Measurements from ENCODE around the gene C1orf141. TPM values are rescaled to one million over a fixed set of nuclear protein-coding genes. Genes with fewer than 3 reads are reported as not detected.
"Not testable (repeated sequence)": the region's sequence is repeated elsewhere in the genome, so short reads cannot be mapped to it uniquely, and the experiment has no call there.

C1orf141 gene
- total RNA-seq, 1 donor from 2014 or later = not detected

DNA sequence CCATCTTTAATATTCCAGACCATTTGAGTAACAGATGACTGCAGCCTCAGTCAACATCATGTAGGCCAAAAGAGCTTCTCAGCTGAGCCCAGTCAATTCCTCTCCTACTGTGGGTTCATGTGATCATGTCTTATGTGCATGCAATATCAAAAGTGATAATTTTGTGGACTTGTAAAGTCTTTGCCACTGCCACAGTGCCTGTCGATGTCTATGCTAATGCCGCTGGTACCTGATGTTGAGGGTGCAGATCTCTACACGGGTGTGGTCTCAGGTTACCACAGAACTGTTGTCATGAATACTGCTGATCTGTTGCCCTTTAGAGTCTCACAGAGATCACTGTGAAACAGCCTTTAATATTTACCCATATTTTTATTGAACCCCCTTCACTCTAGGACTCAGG, 11.3 kb upstream of the C1orf141 start:
- intact Hi-C loops (cut with DNase I) = loop anchor here (5.0 kb wide), 1 partner anchor 94 kb away; the partner anchor contains the start of gene SLC35D1
- DNase-seq (ENCODE audit: low spot score) = no peak

GRCh38 chr1:67144696-67145095, 9.9 kb upstream of the C1orf141 start:
- no peak for DNase-seq (ENCODE audit: low spot score)
- intact Hi-C loops (cut with DNase I) = loop anchor here (5.0 kb wide), 1 partner anchor 92 kb away; the partner anchor contains the start of gene SLC35D1

- no peak for DNase-seq (ENCODE audit: low spot score)
- intact Hi-C loops (cut with DNase I) = no loop called here
Measured at GRCh38 chr1:67143966-67144365, 9.2 kb upstream of the C1orf141 start.

DNA sequence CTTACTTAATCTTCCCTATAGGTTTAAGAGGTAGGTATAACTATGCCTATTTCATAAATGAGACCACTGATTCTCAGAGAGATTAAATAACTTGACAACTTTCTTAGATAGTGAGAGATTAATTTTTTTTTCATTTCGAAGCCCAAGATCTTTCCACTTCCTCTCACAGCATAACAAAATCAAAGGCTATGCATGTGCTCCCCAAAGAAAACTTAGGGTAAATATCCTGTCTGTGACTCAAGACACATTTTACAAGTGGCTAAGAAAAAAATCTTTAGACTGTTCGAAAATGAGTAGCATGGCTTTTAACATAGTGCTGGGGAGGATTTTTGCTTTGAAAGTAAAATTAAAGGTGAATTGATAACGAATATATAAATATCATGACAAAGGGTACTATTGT, 8.2 kb upstream of the C1orf141 start:
- intact Hi-C loops (cut with DNase I) = no loop called here
- no peak for DNase-seq (ENCODE audit: low spot score)

DNA sequence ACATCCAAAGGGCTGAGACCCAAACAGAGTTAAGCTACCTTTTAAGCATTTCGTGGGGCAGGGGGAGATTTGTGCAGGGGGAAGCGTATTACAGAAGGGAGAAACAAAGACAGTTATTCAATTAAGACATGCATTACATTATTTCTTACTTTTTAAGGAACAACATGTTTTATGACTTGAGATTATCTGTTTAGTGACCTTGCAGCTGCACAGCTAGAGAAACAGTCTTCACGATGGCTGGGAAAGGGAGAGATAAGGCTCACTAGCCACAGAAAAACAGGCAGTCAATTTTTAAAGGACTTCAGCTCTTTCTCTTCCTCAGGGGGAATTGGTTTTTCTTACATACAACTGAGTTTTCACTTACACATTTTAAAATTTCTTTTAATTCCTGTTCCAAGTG, 7.1 kb upstream of the C1orf141 start:
- DNase-seq (ENCODE audit: low spot score); intact Hi-C loops (cut with DNase I): not testable (repeated sequence)

DNA sequence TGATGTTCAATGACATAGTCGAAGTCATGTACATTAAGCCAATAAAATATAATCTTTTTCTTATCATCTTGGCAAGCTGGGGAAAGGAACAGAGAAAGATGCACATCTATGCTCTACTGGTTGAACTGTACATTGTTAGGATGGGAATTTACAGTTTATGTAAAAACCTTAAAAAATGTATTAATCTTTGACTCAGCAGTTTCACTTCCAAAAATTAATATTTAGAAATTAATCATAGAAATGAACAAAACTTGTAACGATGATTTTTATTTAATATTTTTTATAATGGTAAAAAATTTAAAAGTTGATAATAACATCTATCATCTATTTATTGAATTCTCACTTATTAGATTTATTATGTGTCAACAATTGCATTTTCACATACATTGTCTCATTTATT, 5.7 kb upstream of the C1orf141 start:
- intact Hi-C loops (cut with DNase I) = no loop called here
- DNase-seq (ENCODE audit: low spot score) = no peak

DNA sequence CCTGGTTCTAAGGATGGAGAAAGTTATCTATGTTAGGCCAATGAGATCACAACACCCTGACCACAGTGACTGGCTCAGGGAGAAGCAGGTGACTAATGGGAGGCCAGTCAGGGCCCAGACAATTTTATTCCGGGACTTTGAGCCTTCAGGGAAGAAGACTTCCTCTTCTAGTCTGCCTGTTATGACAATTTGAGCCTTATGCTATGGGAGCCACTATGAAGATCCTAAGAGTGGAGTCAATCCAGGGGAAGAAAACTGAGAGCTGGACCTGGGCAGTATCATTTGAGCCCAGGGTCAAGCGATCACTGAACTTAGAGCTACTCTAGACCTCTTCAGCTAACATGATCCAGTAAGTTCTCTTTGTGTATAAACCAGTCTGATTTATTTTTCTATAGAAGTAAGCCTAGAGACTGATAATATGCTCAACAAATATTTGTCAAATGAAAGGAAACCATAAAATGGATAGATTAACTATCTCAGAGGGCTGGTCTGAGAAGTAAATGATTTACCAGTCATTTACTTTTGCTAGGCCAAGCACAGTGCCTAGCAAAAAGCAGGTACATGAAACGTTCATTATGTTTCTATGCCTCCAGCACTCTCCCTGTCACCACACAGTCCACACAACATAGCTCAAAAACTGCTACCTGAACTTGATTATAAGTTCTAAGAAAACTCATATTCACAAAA, 4.2 kb upstream of the C1orf141 start:
- intact Hi-C loops (cut with DNase I) = no loop called here
- DNase-seq (ENCODE audit: low spot score) = no peak

- no peak for DNase-seq (ENCODE audit: low spot score)
- intact Hi-C loops (cut with DNase I) = no loop called here
Measured at GRCh38 chr1:67137307-67137753, 2.6 kb upstream of the C1orf141 start.

- intact Hi-C loops (cut with DNase I) = no loop called here
- no peak for DNase-seq (ENCODE audit: low spot score)
Measured at GRCh38 chr1:67135354-67135753, 584 bp upstream of the C1orf141 start.

DNA sequence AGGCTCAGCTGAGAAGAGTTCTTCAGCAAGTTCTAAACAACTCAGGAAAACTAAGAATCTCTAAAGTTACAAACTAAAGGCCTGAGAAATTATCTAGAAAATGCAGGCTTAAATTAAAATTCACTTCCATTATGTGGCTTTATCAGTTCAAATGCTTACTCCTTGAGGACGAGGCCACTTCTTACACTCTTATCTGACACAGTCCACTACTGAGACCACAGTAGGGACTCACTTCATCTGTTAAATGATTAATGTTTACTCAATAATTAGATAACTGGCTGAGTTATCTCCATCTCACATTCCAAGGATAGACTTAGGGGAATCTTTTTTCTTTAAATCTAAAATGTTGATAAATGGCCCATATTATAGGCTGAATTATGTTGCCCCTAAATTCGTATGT, 1.6 kb downstream of the C1orf141 start:
- DNase-seq (ENCODE audit: low spot score) = no peak
- intact Hi-C loops (cut with DNase I) = no loop called here

DNA sequence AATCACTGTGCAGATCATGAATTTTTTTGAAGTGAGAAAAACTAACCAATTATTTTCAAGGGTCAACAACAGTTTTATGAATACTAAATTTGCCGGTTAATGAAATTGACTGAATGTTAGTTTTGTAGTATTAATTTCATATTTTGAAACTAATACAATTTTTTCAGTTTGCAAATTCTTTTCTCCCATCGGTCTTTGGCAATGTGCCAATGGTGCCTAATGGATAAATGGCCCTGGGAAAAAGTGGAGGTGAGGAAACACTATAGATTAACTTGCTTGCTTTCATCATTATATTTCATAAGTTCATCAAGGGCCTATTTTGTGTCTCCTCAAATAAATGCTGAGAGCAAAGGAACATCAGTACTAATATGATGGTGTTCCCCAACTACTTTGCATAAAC, 4.1 kb downstream of the C1orf141 start:
- intact Hi-C loops (cut with DNase I) = no loop called here
- DNase-seq (ENCODE audit: low spot score) = no peak

- intact Hi-C loops (cut with DNase I) = no loop called here
- no peak for DNase-seq (ENCODE audit: low spot score)
Measured at GRCh38 chr1:67126974-67127373, 7.8 kb downstream of the C1orf141 start.

DNA sequence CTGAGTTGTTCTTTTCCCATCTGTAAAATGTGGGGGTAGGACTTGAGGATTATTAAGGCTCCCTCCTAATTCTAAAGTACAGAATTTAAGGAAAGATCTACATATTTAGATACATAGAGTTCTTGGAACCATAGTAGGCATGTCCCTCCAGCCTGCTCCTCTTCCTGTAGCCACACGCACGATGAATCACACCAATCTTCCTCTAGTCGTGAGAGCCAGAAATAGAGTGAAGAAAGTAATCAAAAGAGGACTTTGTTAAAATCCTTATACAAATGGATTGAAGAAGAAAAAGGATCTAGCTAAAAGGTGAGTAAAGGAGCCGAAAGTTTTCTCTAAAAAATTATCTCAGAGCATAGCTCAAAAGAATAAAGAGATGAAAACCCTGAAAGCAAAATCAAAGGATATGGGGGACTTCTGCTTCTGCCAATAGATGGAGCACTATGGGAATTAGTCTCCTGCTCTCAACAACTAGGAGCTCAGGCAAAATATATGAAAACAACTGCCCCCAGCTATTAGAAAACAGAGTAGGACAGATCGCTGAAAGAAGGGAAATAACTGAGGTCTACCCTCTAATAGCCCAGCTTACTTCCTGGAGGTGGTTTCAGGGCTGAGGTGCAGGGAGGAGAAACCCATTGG, 8.5 kb downstream of the C1orf141 start:
- DNase-seq (ENCODE audit: low spot score) = no peak
- intact Hi-C loops (cut with DNase I) = no loop called here

GRCh38 chr1:67124455-67124854, 10.3 kb downstream of the C1orf141 start:
- intact Hi-C loops (cut with DNase I) = no loop called here
- no peak for DNase-seq (ENCODE audit: low spot score)

DNA sequence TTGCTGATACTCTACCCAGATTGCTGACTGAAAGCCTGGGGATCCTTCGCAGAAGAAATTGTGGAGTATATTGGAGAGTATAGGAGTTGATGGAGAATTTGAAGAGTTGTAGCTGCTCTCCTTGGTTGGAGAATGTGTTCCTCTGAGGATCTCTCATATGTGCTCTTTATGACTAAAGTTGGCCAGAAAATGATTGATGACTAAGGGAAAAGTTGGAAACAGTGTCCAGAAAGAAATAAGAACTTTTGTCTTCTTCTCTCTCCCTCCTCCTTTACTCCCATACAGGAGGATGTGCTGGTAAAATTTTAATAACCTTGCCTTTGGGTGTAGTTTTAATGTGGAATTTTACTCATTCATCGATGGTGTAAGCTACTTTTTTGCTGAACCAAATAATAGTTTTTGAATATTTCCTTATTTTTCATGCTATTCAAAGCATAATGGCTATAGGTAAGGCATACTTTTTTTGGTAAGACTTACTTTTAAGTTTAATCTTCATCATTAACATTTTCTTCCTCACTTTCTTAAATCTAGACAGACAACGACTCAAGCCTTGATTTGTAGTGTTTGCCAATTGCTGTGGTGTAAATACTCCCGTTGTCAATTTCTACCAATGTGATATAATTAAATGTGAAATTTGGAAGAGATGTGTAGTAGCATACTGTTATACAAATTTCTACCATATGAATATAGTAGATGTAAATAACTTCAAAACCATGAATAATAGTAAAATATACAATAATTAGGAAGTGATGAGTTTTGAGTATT, 13.7 kb downstream of the C1orf141 start:
- no peak for DNase-seq (ENCODE audit: low spot score)
- intact Hi-C loops (cut with DNase I) = no loop called here

GRCh38 chr1:67118646-67119045, 16.1 kb downstream of the C1orf141 start:
- intact Hi-C loops (cut with DNase I) = no loop called here
- no peak for DNase-seq (ENCODE audit: low spot score)

DNA sequence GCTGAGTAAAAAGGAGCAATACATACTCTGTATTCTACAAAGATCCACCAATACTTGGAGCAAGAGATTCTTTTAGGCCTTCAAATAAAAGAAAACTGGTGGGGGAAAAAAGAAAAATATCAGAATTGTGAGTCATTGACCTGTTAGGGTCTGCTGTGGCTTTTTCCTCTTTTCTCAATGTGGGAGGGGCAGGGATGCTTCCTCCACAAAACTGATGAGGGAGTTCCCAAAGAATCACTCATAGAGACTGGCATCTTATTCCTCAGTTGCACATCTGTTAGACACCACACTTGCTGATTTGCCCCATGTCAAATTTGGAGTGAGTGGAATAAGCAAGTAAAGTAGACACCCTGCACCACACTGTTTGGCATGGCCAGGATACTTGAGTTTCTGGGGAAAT, 16.6 kb downstream of the C1orf141 start:
- no peak for DNase-seq (ENCODE audit: low spot score)
- intact Hi-C loops (cut with DNase I) = no loop called here

DNA sequence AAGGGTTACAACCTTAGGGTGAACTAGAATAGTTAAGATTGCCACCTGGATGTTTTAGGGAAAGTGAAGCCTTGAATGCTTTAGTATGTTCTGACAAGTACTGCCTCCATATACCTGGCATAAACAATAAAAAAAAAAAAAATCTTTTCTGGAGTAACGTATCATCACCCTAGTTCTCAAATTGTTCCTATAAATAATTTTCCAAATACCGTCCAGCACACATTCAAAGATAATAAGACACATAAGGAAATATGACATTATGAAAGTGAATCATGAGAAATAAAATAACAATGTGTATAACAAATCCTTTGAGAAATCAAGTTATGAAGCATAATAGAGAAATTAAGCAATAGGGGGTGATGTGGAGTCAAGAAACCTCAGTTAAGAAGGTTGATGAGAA, 20.6 kb downstream of the C1orf141 start:
- intact Hi-C loops (cut with DNase I) = no loop called here
- DNase-seq (ENCODE audit: low spot score) = no peak

DNA sequence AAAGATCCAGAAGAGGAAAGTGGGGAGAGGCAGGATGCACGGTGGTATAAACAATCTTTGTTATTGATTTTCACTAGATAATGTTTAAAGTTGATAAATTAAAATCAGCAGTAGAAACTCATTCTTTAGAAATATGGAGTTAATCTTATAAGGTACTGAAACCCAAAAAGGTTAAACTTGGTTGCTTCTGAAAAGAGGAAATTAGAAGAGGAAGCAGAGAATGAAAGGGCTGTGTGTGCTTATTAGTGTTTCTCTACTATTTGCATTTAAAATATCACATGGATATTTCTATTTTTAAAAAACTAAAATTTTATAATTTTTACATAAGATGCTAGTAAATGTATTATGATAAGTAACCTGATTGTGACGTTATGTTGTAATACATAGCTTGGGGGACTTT, 24.4 kb downstream of the C1orf141 start:
- no peak for DNase-seq (ENCODE audit: low spot score)
- intact Hi-C loops (cut with DNase I) = no loop called here

DNA sequence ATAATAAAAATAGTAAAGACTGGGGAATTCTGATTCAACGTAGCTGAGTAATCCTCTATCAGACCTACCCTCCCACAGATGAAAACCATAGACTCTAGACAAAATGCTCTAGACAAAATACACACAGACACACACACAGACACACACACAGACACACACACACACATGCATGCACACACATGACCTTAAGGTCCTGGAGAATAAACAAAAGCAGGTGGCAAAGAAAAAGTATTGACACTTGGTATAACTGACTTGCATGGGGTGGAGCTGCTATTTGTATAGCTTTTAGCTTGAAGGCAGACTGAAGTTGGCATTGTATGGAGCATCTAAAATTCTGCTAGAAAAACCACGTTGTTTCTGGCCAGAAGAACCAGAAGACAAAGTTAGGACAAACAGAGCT, 29.3 kb downstream of the C1orf141 start:
- DNase-seq (ENCODE audit: low spot score) = no peak
- intact Hi-C loops (cut with DNase I) = no loop called here

- intact Hi-C loops (cut with DNase I) = no loop called here
Measured at GRCh38 chr1:67103548-67103947, 31.2 kb downstream of the C1orf141 start.

More at GRCh38 chr1:67103548-67103947, 31.2 kb downstream of the C1orf141 start:
- no peak for DNase-seq (ENCODE audit: low spot score)

Measured in cardiac septum (tissue), 1 donor.